Stimulated activated memory B cell treated with anti-CD40 and anti-IgM and Interleukin-4, amounts not matched to agents 10 μg/mL and 1 μg/mL and 100 μg/mL, for 72 hours (primary cell): Measurements from ENCODE around the gene LRRN3.
A peak's percentile ranks its signal among the peaks of the same experiment; 100 is the strongest.
"Not testable (repeated sequence)": the region's sequence is repeated elsewhere in the genome, so short reads cannot be mapped to it uniquely, and the experiment has no call there.

ENCODE experiments used
- ATAC-seq: fragments of 150-1000 bp; cut with Tn5 transposase; 2 replicates; pipeline ENCODE4 v1.10.0; 2021
- H3K27ac Mint-ChIP-seq: one replicate; pipeline ENCODE4 v1.8.0; 2022; ENCODE audit warnings: mild to moderate bottlenecking, mixed read lengths
- H3K27me3 Mint-ChIP-seq: one replicate; pipeline ENCODE4 v1.8.0; 2022; ENCODE audit warnings: mixed read lengths
- H3K36me3 Mint-ChIP-seq: one replicate; pipeline ENCODE4 v1.8.0; 2022; ENCODE audit warnings: mixed read lengths
- H3K4me1 Mint-ChIP-seq: one replicate; pipeline ENCODE4 v1.8.0; 2022; ENCODE audit warnings: mixed read lengths
- H3K4me3 Mint-ChIP-seq: one replicate; pipeline ENCODE4 v1.8.0; 2022; ENCODE audit warnings: mild to moderate bottlenecking, moderate library complexity, mixed read lengths
- H3K9me3 Mint-ChIP-seq: one replicate; pipeline ENCODE4 v1.8.0; 2022; ENCODE audit warnings: mixed read lengths

The LRRN3 gene

GRCh38 chr7:111068618-111069017, 22.3 kb upstream of the LRRN3 start:
- Mint-ChIP-seq H3K4me1 (peaks cover under 1% of the 10 kb centered on the region), H3K9me3 (peaks cover 5% of the 10 kb centered on the region), H3K36me3 (peaks cover 5% of the 10 kb centered on the region), H3K27ac (no peak overlapping the region), H3K4me3 (no peak overlapping the region), H3K27me3 (no peaks in the 10 kb centered on the region)
- no peak for ATAC-seq

- ATAC-seq = no peak
- Mint-ChIP-seq H3K36me3 (peaks cover 6% of the 10 kb centered on the region), H3K9me3 (no peaks in the 10 kb centered on the region), H3K27me3 (no peaks in the 10 kb centered on the region), H3K4me1 (peaks cover 22% of the 10 kb centered on the region), H3K27ac (no peak overlapping the region), H3K4me3 (no peak overlapping the region)
Observed at GRCh38 chr7:111071556-111071955, 19.4 kb upstream of the LRRN3 start.

GRCh38 chr7:111072658-111073057, 18.3 kb upstream of the LRRN3 start:
- not testable (repeated sequence) for H3K27me3 Mint-ChIP-seq, H3K9me3 Mint-ChIP-seq, H3K27ac Mint-ChIP-seq, H3K36me3 Mint-ChIP-seq, H3K4me3 Mint-ChIP-seq, ATAC-seq
- H3K4me1 Mint-ChIP-seq = peaks cover 22% of the 10 kb centered on the region

- H3K36me3 Mint-ChIP-seq = peaks cover 6% of the 10 kb centered on the region
- peak overlapping the region; percentile 72 for H3K27ac Mint-ChIP-seq
- no peak for ATAC-seq
- no peaks in the 10 kb centered on the region for H3K9me3 Mint-ChIP-seq
- no peaks in the 10 kb centered on the region for H3K27me3 Mint-ChIP-seq
- H3K4me1 Mint-ChIP-seq = peaks cover 22% of the 10 kb centered on the region
- H3K4me3 Mint-ChIP-seq = no peak overlapping the region
Observed at GRCh38 chr7:111074071-111074747, 16.7 kb upstream of the LRRN3 start.

GRCh38 chr7:111074748-111075146, 16.2 kb upstream of the LRRN3 start:
- Mint-ChIP-seq H3K9me3 (no peaks in the 10 kb centered on the region), H3K4me3 (no peak overlapping the region), H3K27ac (peak overlapping the region; percentile 72), H3K27me3 (no peaks in the 10 kb centered on the region), H3K36me3 (peaks cover 6% of the 10 kb centered on the region), H3K4me1 (peaks cover 22% of the 10 kb centered on the region)
- no peak for ATAC-seq

GRCh38 chr7:111075498-111075897, 15.4 kb upstream of the LRRN3 start:
- ATAC-seq = no peak
- H3K36me3 Mint-ChIP-seq = peaks cover 6% of the 10 kb centered on the region
- H3K9me3 Mint-ChIP-seq = no peaks in the 10 kb centered on the region
- no peak overlapping the region for H3K4me3 Mint-ChIP-seq
- H3K4me1 Mint-ChIP-seq = peaks cover 22% of the 10 kb centered on the region
- H3K27ac Mint-ChIP-seq = peak overlapping the region; percentile 31
- no peaks in the 10 kb centered on the region for H3K27me3 Mint-ChIP-seq

- Mint-ChIP-seq H3K36me3 (peaks cover 6% of the 10 kb centered on the region), H3K4me1 (peaks cover 22% of the 10 kb centered on the region), H3K9me3 (no peaks in the 10 kb centered on the region), H3K27me3 (no peaks in the 10 kb centered on the region), H3K4me3 (no peak overlapping the region), H3K27ac (peak overlapping the region; percentile 31)
- no peak for ATAC-seq
Observed at GRCh38 chr7:111076205-111076604, 14.7 kb upstream of the LRRN3 start.

- ATAC-seq = no peak
- Mint-ChIP-seq H3K4me1 (peaks cover 28% of the 10 kb centered on the region), H3K27me3 (no peaks in the 10 kb centered on the region), H3K36me3 (peaks cover 6% of the 10 kb centered on the region), H3K27ac (no peak overlapping the region), H3K4me3 (no peak overlapping the region), H3K9me3 (no peaks in the 10 kb centered on the region)
Observed at GRCh38 chr7:111077001-111077400, 13.9 kb upstream of the LRRN3 start.

GRCh38 chr7:111080495-111081105, 10.3 kb upstream of the LRRN3 start:
- H3K4me1 Mint-ChIP-seq = peaks cover 44% of the 10 kb centered on the region
- H3K4me3 Mint-ChIP-seq = no peak overlapping the region
- peaks cover 8% of the 10 kb centered on the region for H3K36me3 Mint-ChIP-seq
- H3K27me3 Mint-ChIP-seq = no peaks in the 10 kb centered on the region
- no peak for ATAC-seq
- no peak overlapping the region for H3K27ac Mint-ChIP-seq
- H3K9me3 Mint-ChIP-seq = no peaks in the 10 kb centered on the region

- Mint-ChIP-seq H3K36me3 (peaks cover 5% of the 10 kb centered on the region), H3K9me3 (no peaks in the 10 kb centered on the region), H3K27ac (peak overlapping the region; percentile 91), H3K27me3 (no peaks in the 10 kb centered on the region), H3K4me1 (peaks cover 42% of the 10 kb centered on the region), H3K4me3 (no peak overlapping the region)
- no peak for ATAC-seq
Observed at GRCh38 chr7:111081546-111082267, 9.2 kb upstream of the LRRN3 start.

GRCh38 chr7:111082351-111082750, 8.6 kb upstream of the LRRN3 start:
- Mint-ChIP-seq H3K27ac (peak overlapping the region; percentile 91), H3K4me3 (no peak overlapping the region), H3K36me3 (peaks cover 5% of the 10 kb centered on the region), H3K27me3 (no peaks in the 10 kb centered on the region), H3K4me1 (peaks cover 42% of the 10 kb centered on the region), H3K9me3 (no peaks in the 10 kb centered on the region)
- no peak for ATAC-seq

GRCh38 chr7:111083413-111083812, 7.5 kb upstream of the LRRN3 start:
- H3K9me3 Mint-ChIP-seq = no peaks in the 10 kb centered on the region
- peak overlapping the region; percentile 91 for H3K27ac Mint-ChIP-seq
- ATAC-seq = peak; percentile 99
- H3K4me1 Mint-ChIP-seq = peaks cover 47% of the 10 kb centered on the region
- peak overlapping the region; percentile 2 for H3K4me3 Mint-ChIP-seq
- peaks cover 5% of the 10 kb centered on the region for H3K36me3 Mint-ChIP-seq
- H3K27me3 Mint-ChIP-seq = no peaks in the 10 kb centered on the region

GRCh38 chr7:111085356-111085755, 5.6 kb upstream of the LRRN3 start:
- Mint-ChIP-seq H3K4me1 (peaks cover 48% of the 10 kb centered on the region), H3K4me3 (no peak overlapping the region), H3K9me3 (no peaks in the 10 kb centered on the region)

GRCh38 chr7:111086532-111086931, 4.4 kb upstream of the LRRN3 start:
- Mint-ChIP-seq H3K9me3 (no peaks in the 10 kb centered on the region), H3K27me3 (no peaks in the 10 kb centered on the region), H3K36me3 (peaks cover 5% of the 10 kb centered on the region), H3K4me1 (peaks cover 50% of the 10 kb centered on the region), H3K27ac (peak overlapping the region; percentile 91), H3K4me3 (no peak overlapping the region)
- ATAC-seq = peak; percentile 20

More at GRCh38 chr7:111085356-111085755, 5.6 kb upstream of the LRRN3 start:
- Mint-ChIP-seq H3K27ac (peak overlapping the region; percentile 91), H3K36me3 (peaks cover 5% of the 10 kb centered on the region), H3K27me3 (no peaks in the 10 kb centered on the region)
- no peak for ATAC-seq

- H3K4me1 Mint-ChIP-seq = peaks cover 44% of the 10 kb centered on the region
Observed at GRCh38 chr7:111088328-111088727, 2.6 kb upstream of the LRRN3 start.

More at GRCh38 chr7:111088328-111088727, 2.6 kb upstream of the LRRN3 start:
- H3K27ac Mint-ChIP-seq = peak overlapping the region; percentile 36
- no peak overlapping the region for H3K4me3 Mint-ChIP-seq
- ATAC-seq = no peak
- no peaks in the 10 kb centered on the region for H3K27me3 Mint-ChIP-seq
- peaks cover 5% of the 10 kb centered on the region for H3K36me3 Mint-ChIP-seq
- H3K9me3 Mint-ChIP-seq = no peaks in the 10 kb centered on the region
